HPDE6-E6E7 (cell line): ENCODE measurements around the gene PHACTR1.
"Not testable (repeated sequence)": the region's sequence is repeated elsewhere in the genome, so short reads cannot be mapped to it uniquely, and the experiment has no call there.

Experiments used
- DNase-seq: peaks from one replicate; pipeline ENCODE4 v3.0.0; 2011; ENCODE audit warnings: missing footprints; ENCODE audit errors: extremely low spot score

Gene PHACTR1

GRCh38 chr6:13103169-13103568, 386.6 kb downstream of the PHACTR1 start:
- DNase-seq: no peak

GRCh38 chr6:13105139-13105538, 388.6 kb downstream of the PHACTR1 start:
- no peak for DNase-seq

- no peak for DNase-seq
Measured at GRCh38 chr6:13112921-13113320, 396.4 kb downstream of the PHACTR1 start.

GRCh38 chr6:13113376-13113775, 396.8 kb downstream of the PHACTR1 start:
- DNase-seq: no peak

GRCh38 chr6:13113981-13114593, 397.5 kb downstream of the PHACTR1 start:
- DNase-seq: no peak

- no peak for DNase-seq
Measured at GRCh38 chr6:13116155-13116554, 399.6 kb downstream of the PHACTR1 start.

GRCh38 chr6:13117570-13117969, 401.0 kb downstream of the PHACTR1 start:
- DNase-seq: no peak

- DNase-seq: no peak
Measured at GRCh38 chr6:13119549-13119948, 403.0 kb downstream of the PHACTR1 start.

GRCh38 chr6:13120483-13121482, 404.2 kb downstream of the PHACTR1 start:
- no peak for DNase-seq

- no peak for DNase-seq
Measured at GRCh38 chr6:13124131-13124530, 407.6 kb downstream of the PHACTR1 start.

- no peak for DNase-seq
Measured at GRCh38 chr6:13125841-13126240, 409.3 kb downstream of the PHACTR1 start.

- no peak for DNase-seq
Measured at GRCh38 chr6:13131935-13132661, 415.5 kb downstream of the PHACTR1 start.

- not testable (repeated sequence) for DNase-seq
Measured at GRCh38 chr6:13133894-13134293, 417.3 kb downstream of the PHACTR1 start.

- no peak for DNase-seq
Measured at GRCh38 chr6:13135152-13135551, 418.6 kb downstream of the PHACTR1 start.

- DNase-seq: no peak
Measured at GRCh38 chr6:13139119-13139518, 422.6 kb downstream of the PHACTR1 start.

- DNase-seq: no peak
Measured at GRCh38 chr6:13140980-13141379, 424.4 kb downstream of the PHACTR1 start.

GRCh38 chr6:13141387-13141786, 424.8 kb downstream of the PHACTR1 start:
- no peak for DNase-seq

GRCh38 chr6:13142611-13143010, 426.0 kb downstream of the PHACTR1 start:
- no peak for DNase-seq

GRCh38 chr6:13146442-13146841, 429.9 kb downstream of the PHACTR1 start:
- DNase-seq: no peak

GRCh38 chr6:13147376-13147775, 430.8 kb downstream of the PHACTR1 start:
- DNase-seq: no peak

- DNase-seq: no peak
Measured at GRCh38 chr6:13147782-13148181, 431.2 kb downstream of the PHACTR1 start.

GRCh38 chr6:13152764-13153163, 436.2 kb downstream of the PHACTR1 start:
- DNase-seq: no peak
